NCI-H524 treated with DMSO at 0.1 percent for 48 hours (cell line): ENCODE measurements around the gene OR6C68.
"Not testable (repeated sequence)": the region's sequence is repeated elsewhere in the genome, so short reads cannot be mapped to it uniquely, and the experiment has no call there.

Source experiments
- DNase-seq: peaks from one replicate; lab custom pipeline; 2025; lab: John Stamatoyannopoulos, UW

Gene OR6C68

GRCh38 chr12:55492078-55492477, at the start of gene OR6C68:
TSS of gene OR6C68 (plus strand) at chr12:55492378. CDS start at chr12:55492378, 0 bp downstream.
- no peak for DNase-seq

GRCh38 chr12:55443776-55444175, 48.4 kb upstream of the OR6C68 start, which contains the start of gene OR6C2:
TSS of gene OR6C2 (plus strand) at chr12:55444076. CDS start at chr12:55452214, 8,138 bp downstream.
- no peak for DNase-seq

- DNase-seq, result no peak
Observed at GRCh38 chr12:55445357-55445756, 46.8 kb upstream of the OR6C68 start.

- DNase-seq, result no peak
Observed at GRCh38 chr12:55446326-55446725, 45.9 kb upstream of the OR6C68 start.

GRCh38 chr12:55448825-55449224, 43.4 kb upstream of the OR6C68 start:
- no peak for DNase-seq

GRCh38 chr12:55464926-55465325, 27.3 kb upstream of the OR6C68 start:
- not testable (repeated sequence) for DNase-seq

GRCh38 chr12:55467836-55468235, 24.3 kb upstream of the OR6C68 start:
- DNase-seq, result no peak

- DNase-seq, result no peak
Observed at GRCh38 chr12:55469291-55469690, 22.9 kb upstream of the OR6C68 start.

- DNase-seq, result no peak
Observed at GRCh38 chr12:55470088-55470829, 21.9 kb upstream of the OR6C68 start, which contains the start of gene OR6C70. TSS of gene OR6C70 (minus strand) at chr12:55470138. CDS start at chr12:55470138, 0 bp downstream.

- no peak for DNase-seq
Observed at GRCh38 chr12:55472264-55472663, 19.9 kb upstream of the OR6C68 start.

- DNase-seq, result not testable (repeated sequence)
Observed at GRCh38 chr12:55479136-55479535, 13.0 kb upstream of the OR6C68 start.

GRCh38 chr12:55484284-55484683, 7.9 kb upstream of the OR6C68 start:
- DNase-seq, result not testable (repeated sequence)

- no peak for DNase-seq
Observed at GRCh38 chr12:55495490-55495889, 3.3 kb downstream of the OR6C68 start.

GRCh38 chr12:55499231-55499630, 7.1 kb downstream of the OR6C68 start:
- DNase-seq, result no peak

- no peak for DNase-seq
Observed at GRCh38 chr12:55499810-55500252, 7.7 kb downstream of the OR6C68 start.

- DNase-seq, result no peak
Observed at GRCh38 chr12:55501601-55502000, 9.4 kb downstream of the OR6C68 start.

- no peak for DNase-seq
Observed at GRCh38 chr12:55515696-55516095, 23.5 kb downstream of the OR6C68 start.

- no peak for DNase-seq
Observed at GRCh38 chr12:55516391-55516790, 24.2 kb downstream of the OR6C68 start.
